8988T (cell line): ENCODE measurements around the gene C16orf78.
"Not testable (repeated sequence)": the region's sequence is repeated elsewhere in the genome, so short reads cannot be mapped to it uniquely, and the experiment has no call there.

Source experiments
- DNase-seq: peaks from one replicate; pipeline ENCODE4 v3.0.0; 2011

C16orf78 gene

DNA sequence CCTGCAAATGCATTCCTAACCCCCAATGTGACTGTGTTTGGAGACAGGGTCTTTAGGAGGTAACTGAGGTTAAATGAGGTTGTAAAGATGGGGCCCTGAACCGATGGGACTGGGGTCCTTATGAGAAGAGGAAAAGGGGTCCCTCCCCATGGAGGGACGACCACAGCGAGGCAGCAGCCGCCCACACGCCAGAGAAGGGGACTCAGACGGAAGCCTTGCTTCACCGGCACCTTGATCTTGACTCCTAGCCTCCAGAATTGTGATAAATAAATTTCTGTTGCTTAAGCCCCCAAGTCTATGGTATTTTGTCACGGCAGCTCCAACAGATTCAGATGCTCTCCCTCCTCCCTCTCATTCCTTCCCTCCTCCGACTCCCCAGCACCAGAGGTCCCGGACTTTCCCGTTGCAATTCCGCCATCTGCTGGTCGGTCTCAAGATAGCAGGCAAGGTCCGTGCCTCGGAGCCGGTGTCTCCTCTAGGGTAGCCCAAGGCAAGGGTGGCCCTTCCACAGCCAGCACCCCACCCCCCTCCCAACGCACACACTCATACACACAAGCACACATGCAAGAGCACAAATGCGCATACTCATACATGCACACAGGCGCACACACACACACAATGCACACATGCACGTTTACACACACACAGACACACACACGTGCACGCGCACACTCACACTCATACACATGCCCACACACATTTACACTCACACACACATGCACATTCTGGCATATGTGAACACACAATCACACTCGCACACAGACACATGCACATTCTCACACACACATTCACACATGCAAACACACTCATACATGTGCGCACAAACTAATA, 23.1 kb upstream of the C16orf78 start:
- peak; percentile 88 for DNase-seq

DNA sequence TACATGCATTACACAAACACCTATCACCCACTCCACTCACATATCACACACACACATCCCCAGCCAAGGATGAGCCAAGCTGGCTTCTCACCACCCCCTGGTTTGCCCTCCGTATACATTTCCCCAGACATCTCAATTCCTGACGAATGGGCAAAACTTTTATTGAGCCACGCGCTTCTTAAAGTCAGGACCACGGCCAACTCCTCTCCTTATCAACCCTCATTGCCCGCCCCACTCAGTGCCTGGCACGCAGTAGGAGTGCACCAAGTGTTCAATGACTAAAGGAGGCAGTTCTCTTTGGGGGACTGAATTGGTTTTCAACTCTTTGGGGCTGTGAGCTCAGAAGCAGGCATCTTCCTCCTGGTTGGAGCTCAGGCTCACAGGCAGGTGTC, 22.5 kb upstream of the C16orf78 start:
- no peak for DNase-seq

DNA sequence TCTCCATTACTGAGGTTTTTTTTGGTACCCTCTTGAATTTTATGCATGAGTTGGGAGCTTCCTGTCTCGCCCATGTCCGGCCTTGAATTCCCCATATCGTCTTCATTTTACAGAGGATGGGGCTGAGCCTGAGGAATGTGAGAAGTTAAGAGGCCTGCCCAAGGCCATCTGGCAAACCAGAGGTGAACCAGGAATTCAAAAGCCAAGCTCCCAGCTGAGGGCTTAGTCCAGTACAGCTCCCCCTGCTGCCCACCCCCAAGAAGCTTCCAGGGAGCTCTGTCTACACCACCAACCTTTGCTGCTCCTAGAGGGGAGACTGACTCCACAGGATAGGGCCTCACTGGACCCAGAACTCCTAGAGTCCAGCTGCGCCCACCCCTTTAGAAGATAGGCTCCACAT, 20.7 kb upstream of the C16orf78 start:
- peak; percentile 46 for DNase-seq

DNA sequence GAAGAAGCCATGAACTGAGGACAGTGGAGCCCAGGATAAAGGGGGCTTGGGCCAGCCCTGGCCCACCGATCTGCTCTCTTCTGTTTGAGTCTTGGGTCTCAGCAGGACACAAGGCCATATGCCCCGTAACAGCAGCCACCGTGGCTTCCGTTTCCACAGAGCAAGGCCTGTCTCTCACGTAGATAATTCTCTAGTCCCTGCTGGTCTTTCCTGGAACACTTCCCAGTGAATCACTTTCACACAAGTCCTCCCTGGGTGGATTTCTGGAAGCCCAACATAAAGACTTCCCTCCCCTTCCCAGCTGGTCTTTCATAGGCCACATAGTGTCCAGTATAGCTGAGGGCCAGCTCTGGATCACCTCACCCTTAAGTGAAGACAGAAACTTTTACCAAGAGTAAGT, 19.9 kb upstream of the C16orf78 start:
- DNase-seq = no peak

DNA sequence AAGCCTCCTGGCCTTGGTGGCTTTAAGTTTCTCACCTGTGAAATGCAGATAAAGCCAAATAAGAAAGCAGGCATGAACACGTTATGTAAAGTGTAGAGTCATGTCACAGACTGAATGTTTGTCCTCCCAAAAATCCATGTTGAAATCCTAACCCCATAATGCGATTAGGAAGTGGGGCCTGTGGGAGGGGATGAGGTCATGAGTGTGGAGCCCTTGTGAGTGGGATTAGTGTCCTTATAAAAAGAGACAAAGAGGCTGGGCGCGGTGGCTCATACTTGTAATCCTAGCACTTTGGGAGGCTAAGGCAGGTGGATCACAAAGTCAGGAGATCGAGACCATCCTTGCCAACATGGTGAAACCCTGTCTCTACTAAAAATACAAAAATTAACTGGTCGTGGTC, 19.5 kb upstream of the C16orf78 start:
- no peak for DNase-seq

DNA sequence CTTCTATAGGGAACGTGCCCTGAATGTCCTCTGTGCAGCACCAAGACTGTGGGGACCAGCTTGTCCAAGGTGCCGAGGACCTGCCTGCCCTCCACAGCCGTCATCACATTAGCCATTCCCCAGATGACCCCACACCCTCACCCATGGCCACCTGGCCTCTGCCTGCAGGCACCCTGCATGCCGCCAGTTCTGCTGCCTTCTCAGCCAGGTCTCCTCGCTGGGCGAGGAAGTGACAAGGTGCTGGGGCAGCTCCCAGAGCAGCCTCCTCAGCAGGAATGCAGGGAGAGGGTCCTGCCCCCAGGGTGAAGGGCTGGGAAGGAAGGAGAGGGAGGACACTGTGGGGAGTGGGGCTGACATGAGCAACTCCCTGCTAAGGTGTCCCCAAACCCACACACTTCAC, 18.6 kb upstream of the C16orf78 start:
- no peak for DNase-seq

DNA sequence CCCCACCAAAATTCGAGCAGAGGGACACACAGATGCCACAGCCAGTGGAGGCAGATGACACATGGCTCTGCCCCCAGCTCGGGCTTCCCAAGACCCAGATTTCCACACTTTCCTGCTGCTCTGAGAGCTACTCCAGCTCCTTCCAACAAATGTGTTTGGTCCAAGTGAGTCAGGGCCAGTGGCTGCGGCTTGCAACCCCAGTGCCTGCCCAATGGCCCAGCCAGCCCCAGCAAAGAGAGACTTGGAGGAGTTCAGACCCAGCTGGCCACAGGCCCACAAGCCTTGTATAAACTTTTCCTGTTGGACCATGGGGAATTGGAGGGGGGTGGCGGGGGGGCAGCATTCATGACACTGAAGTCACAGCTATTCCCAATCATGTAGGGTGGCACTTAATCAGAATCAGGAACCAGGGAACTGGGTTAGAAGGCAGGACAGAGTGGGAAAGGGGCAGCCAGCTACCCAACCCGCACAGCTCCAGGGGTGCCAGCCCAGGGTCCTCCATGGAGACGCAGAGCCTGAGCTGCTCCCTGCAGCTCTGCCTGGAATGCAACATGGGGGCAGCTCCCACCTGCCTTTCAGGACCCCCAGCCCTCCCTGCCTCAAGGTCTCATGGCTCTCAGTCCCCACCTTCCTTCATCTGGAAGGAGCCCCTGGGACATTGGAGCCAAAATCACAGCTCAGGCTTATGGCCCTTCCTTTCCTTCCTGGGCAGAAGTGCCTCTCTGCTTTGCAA, 17.5 kb upstream of the C16orf78 start:
- DNase-seq = no peak

DNA sequence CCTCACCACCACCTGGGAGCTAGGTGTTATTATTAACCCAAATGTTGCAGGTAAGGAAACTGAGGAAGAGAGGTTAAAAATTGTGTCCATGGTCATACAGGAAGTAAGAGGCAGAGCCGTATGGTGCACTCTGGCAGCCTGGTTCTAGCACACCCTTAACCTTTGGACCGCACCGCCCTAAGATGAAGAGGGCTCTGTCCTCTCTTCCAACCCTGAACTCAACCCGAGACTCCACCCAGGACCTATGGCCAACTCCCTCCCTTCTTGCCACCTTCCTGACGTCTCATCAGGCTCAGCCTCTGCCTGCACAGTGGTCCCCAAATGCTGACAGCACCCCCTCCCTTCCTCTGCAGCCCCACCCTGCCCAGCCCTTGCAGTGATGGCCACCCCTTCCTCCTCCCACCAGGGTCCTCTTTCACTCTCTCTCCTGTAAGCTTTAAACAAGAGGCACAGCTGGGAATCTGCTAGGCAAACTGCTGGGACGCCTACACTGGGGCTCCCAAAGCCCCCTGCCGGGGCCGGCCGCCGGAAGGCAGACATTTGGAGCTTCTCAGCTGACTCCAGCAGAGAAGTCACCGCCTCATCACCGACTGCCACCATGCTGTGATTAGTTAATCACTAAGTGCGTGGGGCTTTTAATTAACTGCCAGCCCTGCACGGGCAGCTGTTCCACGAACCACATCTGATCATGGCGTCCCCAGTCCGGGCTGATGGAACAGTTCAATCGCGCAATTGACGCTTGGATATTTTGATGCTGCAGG, 16.7 kb upstream of the C16orf78 start:
- no peak for DNase-seq

DNA sequence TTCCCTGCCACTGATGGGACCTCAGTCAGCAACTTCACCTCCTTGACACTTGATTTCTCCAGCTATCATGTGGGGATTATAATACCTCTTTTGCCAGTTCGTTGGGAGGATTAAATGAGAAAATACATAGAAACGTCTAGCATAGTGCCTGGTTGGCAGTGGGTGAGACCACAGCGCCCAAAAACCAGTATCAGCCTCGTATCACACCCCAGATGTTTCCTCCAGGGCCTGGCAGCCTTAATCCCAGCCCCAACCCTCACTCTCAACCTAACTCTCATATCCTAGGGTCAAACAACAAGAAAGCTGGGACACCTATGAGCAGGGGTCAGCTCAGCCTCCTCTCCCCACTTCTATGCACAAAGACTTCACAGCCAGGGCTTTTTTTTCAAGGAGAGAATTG, 14.0 kb upstream of the C16orf78 start:
- DNase-seq = no peak

DNA sequence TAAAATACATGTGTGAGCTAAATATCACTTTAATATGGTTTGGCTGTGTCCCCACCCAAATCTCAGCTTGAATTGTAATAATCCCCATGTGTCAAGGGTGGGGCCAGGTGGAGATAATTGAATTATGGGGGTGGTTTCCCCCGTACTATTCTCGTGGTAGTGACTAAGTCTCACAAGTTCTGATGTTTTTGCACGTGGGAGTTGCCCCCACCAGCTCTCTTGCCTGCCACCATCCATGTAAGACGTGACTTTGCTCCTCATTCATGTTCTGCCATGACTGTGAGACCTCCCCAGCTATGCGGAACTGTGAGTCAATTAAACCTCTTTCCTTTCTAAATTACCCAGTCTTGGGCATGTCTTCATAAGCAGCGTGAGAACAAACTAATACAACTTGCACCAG, 11.9 kb upstream of the C16orf78 start:
- not testable (repeated sequence) for DNase-seq

DNA sequence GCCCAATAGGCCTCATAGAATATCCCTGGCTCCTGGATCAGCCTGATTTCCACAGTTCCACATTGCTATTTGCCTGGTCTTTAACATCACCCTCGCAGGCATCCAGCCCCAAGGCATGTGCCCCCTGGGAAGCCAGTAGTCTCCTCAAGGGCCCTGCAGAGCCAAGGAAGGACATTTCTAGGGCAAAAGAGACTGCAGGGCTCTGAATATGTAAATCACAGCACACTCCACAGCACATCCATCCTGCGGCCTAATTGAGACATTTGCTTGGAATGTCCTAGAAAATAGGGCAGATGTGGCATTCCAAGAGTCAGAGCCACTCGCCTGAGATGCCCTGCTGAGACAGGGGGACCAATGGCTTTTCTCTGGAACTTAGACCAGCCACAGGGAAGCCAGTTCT, 11.4 kb upstream of the C16orf78 start:
- no peak for DNase-seq

DNA sequence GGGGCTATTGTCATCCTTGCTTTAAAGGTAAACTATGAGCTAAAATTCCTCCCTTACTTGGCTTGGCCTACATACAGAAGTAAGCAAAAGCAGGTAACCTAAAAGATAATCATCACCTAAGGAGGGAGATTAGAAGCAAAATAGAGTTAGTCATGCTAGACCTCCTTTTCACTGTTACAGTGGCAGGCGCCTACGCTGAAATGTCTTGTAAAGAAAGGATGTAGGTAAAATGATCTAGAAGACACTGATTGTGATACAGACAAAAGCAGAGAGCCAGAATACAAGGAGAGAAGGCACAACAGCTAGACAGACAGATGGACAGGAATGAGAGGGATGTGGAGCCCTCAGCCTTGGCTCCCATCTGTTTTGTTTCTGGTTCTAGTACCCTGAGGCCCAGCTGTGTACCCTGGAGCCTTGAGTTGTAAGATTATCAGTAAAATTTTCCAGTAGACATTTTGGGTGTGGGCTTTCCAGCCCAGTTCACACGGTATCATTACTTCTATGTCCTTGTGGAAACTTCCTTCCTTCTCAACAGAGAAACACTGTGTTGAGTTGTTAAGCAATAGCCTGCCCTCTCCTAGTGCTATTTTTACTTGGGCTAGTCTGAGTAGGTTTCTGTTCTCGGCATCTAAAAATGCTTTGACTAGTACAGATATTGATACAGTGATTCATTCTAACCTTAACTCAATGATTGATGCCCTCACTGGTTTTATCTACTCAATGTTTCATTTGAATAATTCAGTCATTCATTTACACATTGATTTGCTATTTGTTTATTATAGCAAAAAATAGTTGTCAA, 7.7 kb upstream of the C16orf78 start:
- no peak for DNase-seq

DNA sequence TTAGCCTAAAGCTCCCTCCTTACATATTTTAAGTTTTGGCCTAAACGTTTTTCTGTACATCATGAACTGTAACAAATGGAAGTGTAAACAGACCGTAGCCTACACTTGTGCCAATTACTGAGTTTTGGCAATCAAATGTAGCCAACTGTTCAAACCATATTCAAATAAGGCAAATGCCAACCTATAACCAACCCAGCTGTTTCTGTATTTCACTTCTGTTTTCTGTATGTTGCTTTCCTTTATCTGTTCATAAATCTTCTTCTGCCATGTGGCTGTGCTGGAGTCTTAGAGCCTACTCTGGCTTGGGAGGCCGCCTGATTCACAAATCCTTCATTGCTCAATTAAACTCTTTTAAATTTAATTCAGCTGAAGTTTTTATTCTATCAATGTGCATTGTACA, 6.9 kb upstream of the C16orf78 start:
- DNase-seq = no peak

DNA sequence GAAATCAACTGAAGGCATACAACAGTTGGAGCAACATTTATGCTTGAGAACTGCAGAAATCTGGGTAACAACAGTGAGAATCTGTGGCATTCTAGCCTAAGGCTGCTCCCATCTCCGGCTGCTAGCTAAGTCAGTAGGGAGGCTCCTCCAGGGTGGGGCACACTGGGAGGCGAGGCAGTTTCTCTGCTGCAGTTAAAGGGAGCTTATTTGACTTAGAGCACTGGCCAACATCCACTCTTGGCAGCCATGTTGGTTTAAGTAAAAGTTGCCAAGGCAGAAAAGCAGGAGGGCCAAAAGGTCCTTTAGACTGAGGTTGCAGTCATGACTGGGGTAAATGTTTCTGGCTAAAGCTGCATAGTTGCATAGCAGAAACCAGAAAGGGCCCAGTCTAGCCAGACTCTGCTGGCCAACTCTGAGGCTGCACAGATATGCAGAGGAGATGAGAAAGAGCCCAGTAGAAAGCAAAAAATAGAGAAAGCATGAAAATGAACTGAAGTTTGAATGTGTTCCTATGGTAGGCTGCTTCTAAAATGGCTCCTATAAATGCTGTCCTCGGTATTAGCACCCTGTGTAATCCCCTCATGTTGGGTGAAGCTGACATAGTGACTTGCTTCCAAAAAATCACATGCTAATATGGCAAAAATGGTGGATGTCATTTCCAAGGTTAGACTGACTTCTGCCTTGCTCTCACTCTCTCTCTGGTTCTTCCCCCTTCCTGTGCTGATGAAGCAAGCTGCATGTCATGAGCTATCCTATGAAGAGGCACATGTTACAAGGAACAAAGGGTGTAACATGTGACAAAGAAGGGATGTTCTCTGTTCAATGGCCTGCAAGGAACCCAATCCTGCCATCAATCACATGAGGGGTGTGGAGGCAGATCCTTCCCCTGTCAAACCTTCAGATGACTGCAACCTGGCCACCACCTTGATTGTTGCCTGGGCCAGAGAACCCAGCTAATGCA, 3.7 kb upstream of the C16orf78 start:
- DNase-seq = no peak

DNA sequence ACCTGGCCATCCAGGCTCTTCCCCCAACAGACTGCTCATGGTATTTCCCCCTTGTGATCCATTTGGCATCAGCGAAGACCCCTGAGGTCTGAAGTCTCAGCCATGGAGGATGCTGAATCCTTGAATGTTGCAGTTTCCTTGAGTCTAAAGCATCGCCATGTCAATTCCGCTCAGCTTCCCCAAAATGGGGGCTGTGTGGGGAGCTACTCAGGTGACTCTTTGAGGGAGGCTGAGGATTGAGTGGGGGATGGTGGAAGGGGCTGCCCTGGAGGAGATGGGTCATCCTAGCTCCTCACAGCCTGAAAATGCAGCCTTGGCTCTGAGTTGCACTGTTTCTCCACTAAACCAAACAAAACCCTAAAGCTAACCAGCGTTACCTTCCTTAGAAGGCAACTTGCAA, 2.6 kb downstream of the C16orf78 start:
- DNase-seq = no peak

DNA sequence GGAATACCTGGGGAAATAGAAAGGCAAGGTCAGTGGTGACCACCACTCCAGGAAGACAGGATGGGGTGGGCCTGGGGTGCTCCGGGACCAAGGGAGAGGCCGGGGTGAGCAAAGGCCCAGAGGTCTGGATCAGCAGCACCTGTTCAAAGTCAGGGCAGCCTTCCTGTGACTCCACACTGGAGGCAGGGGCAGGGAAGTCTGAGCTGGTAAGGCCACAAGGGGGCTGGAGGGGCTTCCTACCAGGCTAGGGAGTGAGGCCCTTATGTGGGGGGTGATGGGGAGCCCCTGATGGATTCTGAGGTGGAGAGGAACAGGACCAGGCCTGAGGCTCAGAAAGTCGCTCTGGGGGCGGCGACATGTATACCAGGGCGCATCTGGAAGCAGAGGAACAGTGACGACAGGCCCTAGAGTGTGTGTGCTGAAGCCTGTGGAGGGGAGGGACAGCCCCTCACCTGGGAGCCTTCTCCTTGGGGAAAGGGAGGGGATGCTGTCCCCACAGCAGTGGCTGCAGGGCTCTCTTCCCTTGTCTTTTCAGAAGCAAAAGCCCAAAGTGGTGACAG, 3.7 kb downstream of the C16orf78 start:
- DNase-seq = no peak

DNA sequence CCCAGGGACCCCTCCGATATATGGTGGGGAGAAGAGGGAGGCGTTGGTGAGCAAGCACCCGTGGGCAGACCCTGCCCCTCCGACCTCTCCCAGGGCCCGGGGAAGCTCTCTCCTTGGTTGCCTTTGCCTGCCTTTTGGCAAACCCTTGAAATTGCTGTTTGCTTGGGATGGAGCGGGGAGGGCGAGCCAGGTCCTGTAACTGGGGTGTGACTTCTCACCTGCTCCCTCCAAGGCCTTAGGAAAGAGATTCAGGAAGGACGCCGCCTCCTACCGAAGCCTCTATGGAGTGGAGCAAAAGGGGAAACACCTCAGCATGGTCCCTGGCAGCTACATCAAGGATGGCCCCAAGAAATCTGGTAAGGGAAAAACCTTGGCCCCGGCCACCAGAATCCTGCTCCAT, 4.6 kb downstream of the C16orf78 start:
- no peak for DNase-seq

DNA sequence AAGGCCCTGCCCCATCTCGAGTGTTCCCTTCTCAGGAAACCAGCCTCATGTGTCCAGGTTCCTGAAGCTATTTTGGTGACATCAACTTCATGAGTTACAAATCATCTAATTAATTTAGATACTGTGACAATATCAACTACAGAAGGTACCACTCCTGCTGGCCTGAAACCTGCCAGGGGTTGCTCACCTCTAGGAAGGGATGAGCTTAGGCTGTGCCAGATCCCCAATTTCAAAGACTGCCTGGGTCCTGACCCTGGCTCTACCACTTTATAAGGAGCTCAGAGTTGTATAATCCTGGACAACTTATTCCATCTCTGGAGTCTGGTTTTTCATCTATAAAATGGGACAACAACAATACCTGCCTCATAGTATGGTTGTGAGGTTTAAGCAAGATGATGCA, 5.2 kb downstream of the C16orf78 start:
- DNase-seq = no peak

DNA sequence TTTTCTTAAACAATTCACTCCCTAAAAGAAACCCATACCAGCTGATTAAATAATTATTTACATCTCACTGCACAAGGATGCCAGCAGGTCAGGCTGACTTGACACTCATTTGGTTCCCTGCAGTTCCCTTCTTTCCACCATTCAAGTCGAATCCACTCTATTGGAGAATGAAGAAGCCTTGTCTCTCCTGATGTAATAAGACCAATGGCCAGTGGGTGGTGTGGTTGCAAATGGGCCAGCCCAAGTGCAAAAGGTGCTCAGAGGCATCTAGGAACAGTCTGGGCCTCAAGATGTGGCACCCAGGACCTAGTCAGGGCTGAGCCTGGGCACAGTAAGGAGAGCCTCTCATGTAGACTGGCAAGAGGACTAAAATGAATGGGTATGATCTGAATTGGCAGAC, 9.3 kb downstream of the C16orf78 start:
- DNase-seq = no peak

DNA sequence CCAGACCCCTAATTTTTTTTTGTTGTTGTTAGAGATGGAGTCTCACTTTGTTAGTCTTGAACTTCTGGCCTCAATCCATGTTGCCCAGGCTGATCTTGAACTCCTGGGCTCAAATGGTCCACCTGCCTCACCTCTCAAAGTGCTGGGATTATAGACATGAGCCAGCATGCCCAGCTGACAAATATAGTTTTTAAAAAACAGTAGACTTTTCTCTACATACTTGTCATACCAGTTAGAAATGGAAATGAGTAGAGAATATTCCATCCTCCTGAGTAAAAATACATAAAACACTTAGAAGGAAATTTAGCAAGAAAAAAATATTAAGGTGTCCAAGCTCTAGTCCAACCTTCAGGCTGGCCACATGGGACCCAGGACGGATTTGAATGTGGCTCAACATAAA, 21.4 kb downstream of the C16orf78 start:
- DNase-seq = no peak

DNA sequence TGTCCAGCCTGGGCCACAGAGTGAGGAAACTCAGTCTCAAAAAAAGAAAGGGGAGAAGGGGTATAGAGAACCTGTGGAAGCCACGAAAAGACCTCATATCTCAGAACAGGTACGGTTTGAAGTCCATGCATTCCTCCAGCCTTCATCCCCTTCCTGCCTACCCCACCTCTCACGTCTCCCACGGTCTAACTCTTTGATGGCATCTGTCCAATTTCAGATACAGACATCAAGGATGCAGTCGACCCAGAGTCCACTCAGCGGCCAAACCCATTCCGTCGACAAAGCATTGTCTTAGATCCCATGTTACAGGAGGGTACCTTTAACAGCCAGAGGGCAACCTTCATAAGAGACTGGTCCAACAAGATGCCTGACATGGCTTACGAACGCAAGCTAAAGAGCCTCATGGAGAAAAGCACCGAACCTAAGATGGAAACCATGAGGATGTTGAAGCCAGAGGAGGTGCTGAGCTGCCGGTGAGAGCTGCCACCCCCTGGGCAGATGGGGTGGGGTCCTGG, 22.7 kb downstream of the C16orf78 start:
- no peak for DNase-seq
